Activated naive CD4-positive, alpha-beta T cell (primary cell): ENCODE results near the gene SLC34A2.

Experiments
- DNase-seq, 4 experiments: peaks; one replicate each; lab custom pipeline; 2025; lab: John Stamatoyannopoulos, UW

The SLC34A2 gene

GRCh38 chr4:25662306-25662705 lies 6.7 kb downstream of the SLC34A2 start:
- no peak for DNase-seq

- DNase-seq = no peak
These were observed 8.1 kb downstream of the SLC34A2 start for GRCh38 chr4:25663781-25664180.

GRCh38 chr4:25666031-25666630 lies 10.5 kb downstream of the SLC34A2 start:
- no peak for DNase-seq

- no peak for DNase-seq
These were observed 12.4 kb downstream of the SLC34A2 start for GRCh38 chr4:25667931-25668557.

GRCh38 chr4:25670991-25671390 lies 15.3 kb downstream of the SLC34A2 start:
- DNase-seq = no peak

- no peak for DNase-seq
These were observed 17.1 kb downstream of the SLC34A2 start for GRCh38 chr4:25672756-25673155.

GRCh38 chr4:25674386-25674785 lies 18.7 kb downstream of the SLC34A2 start:
- DNase-seq = no peak

GRCh38 chr4:25676221-25676620 lies 20.6 kb downstream of the SLC34A2 start:
- no peak for DNase-seq

- no peak for DNase-seq
These were observed 21.5 kb downstream of the SLC34A2 start for GRCh38 chr4:25677157-25677556.

GRCh38 chr4:25677943-25678342 lies 22.3 kb downstream of the SLC34A2 start:
- no peak for DNase-seq

GRCh38 chr4:25687773-25688172 lies 32.1 kb downstream of the SLC34A2 start:
- no peak for DNase-seq

GRCh38 chr4:25694466-25694865 lies 38.8 kb downstream of the SLC34A2 start:
- no peak for DNase-seq

- no peak for DNase-seq
These were observed 40.8 kb downstream of the SLC34A2 start for GRCh38 chr4:25696409-25696808.

GRCh38 chr4:25697516-25697915 lies 41.9 kb downstream of the SLC34A2 start:
- DNase-seq = no peak

GRCh38 chr4:25700661-25701060 lies 45.0 kb downstream of the SLC34A2 start:
- DNase-seq = no peak

- no peak for DNase-seq
These were observed 47.2 kb downstream of the SLC34A2 start for GRCh38 chr4:25702848-25703247.

GRCh38 chr4:25703731-25704388 lies 48.2 kb downstream of the SLC34A2 start:
- no peak for DNase-seq

GRCh38 chr4:25704516-25704915 lies 48.9 kb downstream of the SLC34A2 start:
- DNase-seq = no peak

GRCh38 chr4:25710637-25711036 lies 55.0 kb downstream of the SLC34A2 start:
- DNase-seq = no peak

- DNase-seq = no peak
These were observed 57.0 kb downstream of the SLC34A2 start for GRCh38 chr4:25712611-25713010.

- no peak for DNase-seq
These were observed 58.2 kb downstream of the SLC34A2 start for GRCh38 chr4:25713812-25714211.

GRCh38 chr4:25722964-25723363 lies 67.3 kb downstream of the SLC34A2 start:
- DNase-seq = no peak

- no peak for DNase-seq
These were observed 67.8 kb downstream of the SLC34A2 start for GRCh38 chr4:25723409-25723808.

GRCh38 chr4:25725870-25726269 lies 70.2 kb downstream of the SLC34A2 start:
- no peak for DNase-seq
